OCI-LY1 (cell line): Measurements from ENCODE around the gene ZNF253.
"Not testable (repeated sequence)": the region's sequence is repeated elsewhere in the genome, so short reads cannot be mapped to it uniquely, and the experiment has no call there.

ENCODE experiments used
- EZH2 ChIP-seq: fragments of 200-600 bp; sonication (generic), shearing (Covaris generic); IDR thresholded peaks from 2 replicates; pipeline ENCODE4 v1.8.0; 2017; ENCODE audit warnings: borderline replicate concordance, mixed run types, mild to moderate bottlenecking, antibody characterized with exemption, low read length, moderate library complexity, mixed read lengths
- TF ChIP-seq, protein P1 (sequence below): fragments of 200-600 bp; sonication (generic), shearing (Covaris generic); IDR thresholded peaks from 2 replicates; pipeline ENCODE4 v1.5.1; 2017; ENCODE audit warnings: mild to moderate bottlenecking, antibody characterized with exemption, low read length, moderate library complexity, mixed read lengths

DNA sequence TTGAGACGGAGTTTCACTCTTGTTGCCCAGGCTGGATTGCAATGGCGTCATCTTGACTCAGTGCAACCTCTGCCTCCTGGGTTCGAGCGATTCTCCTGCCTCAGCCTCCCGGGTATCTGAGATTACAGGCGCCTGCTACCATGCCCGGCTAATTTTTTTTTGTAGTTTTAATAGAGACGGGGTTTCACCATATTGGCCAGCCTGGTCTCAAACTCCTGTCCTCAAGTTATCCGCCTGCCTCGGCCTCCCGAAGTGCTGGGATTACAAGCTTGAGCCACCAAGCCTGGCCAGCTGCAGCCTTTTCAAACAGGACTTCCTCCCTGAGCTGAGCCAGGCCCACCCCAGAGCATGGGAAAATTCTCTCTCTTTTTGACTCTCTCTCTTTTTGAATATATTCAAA is 43.7 kb upstream of the ZNF253 start:
- TF ChIP-seq, protein P1, sequence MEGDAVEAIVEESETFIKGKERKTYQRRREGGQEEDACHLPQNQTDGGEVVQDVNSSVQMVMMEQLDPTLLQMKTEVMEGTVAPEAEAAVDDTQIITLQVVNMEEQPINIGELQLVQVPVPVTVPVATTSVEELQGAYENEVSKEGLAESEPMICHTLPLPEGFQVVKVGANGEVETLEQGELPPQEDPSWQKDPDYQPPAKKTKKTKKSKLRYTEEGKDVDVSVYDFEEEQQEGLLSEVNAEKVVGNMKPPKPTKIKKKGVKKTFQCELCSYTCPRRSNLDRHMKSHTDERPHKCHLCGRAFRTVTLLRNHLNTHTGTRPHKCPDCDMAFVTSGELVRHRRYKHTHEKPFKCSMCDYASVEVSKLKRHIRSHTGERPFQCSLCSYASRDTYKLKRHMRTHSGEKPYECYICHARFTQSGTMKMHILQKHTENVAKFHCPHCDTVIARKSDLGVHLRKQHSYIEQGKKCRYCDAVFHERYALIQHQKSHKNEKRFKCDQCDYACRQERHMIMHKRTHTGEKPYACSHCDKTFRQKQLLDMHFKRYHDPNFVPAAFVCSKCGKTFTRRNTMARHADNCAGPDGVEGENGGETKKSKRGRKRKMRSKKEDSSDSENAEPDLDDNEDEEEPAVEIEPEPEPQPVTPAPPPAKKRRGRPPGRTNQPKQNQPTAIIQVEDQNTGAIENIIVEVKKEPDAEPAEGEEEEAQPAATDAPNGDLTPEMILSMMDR, result not testable (repeated sequence)
- TF ChIP-seq EZH2, result not testable (repeated sequence)
